ENCODE results near the gene C12orf75. TPM values are rescaled to one million over a fixed set of nuclear protein-coding genes. Genes with fewer than 3 reads are reported as not detected.

Gene C12orf75
- total and polyA plus RNA-seq, 2 of the 13 experiments (the other 11 are each of a cell fraction or from before 2014, with no cell fraction given) = 16.1 to 19.8 TPM

DNA sequence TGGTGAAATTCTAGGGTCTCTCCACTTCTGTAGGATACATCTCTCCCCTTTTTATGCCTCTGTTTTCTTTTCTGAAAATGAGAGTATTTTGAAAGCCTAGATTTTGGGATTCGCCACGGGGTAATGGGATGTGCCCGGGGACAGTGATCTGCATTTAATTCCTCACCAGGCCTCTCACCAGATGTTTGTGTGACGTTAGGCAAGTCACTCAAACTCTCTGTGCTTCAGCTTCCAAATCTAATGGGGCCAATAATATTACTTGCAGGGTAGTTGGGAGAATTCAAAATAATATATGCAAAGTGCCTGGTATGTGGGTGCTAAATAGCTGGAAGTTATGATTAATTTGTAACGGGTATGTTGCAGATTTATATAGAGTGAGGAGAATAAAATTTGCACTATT, 78.8 kb downstream of the C12orf75 start (continued):
- TF ChIP-seq ATF7-NPFF (CRISPR knock-in tag; IDR thresholded peaks at IDR 0.05; ENCODE audit: low read depth) (no peak), CCAR2 (optimal IDR thresholded peaks at IDR 0.05; ENCODE audit: low read depth, low read length) (no peak)

DNA sequence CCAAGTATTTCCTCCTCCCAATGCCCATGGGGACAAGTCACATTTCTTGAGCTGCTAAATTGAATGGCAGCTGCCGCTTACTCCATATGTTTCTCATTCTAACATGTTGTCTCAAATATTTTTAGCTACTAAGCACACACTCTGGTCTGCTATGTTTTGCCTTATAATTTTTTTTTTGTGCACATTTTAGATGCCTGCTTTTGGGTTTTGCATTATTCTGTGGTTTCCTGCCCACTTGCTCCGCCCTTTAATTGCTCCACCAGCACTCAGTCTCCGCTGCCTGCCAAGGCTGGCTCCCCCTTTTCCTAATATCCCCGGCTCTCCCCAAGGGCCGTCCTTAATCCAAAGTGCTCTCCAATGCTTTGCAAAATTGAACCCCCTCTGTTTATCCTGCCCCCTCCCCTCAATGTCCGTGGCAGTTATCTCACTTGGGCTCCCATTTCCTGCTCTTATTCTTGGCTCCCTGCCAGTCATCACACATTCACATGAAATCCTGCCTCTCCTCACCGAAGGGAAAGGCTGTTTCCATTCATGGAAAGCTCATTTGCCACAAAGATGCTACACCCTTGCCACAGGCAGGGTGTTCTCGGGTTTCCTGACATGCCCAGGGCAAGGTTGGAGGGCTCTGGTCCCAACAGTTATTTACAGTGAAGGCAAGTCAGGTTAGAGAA, 79.4 kb downstream of the C12orf75 start:
- Histone ChIP-seq H3K27ac (ENCODE audit: extremely low read length, insufficient read depth, low read length) (no peak overlapping the region), H2AFZ (ENCODE audit: low read length) (no peak overlapping the region), H3K36me3 (replicated peaks in 1 of 2; ENCODE audit: control insufficient read depth in 1 of 2, insufficient read depth in 2 of 2, low read length in 2 of 2) (no peaks in the 10 kb centered on the region), H4K20me1 (ENCODE audit: insufficient read depth, low read length) (no peaks in the 10 kb centered on the region), H3K79me2 (ENCODE audit: insufficient read depth, low read length) (no peaks in the 10 kb centered on the region), H3K4me3 (replicated peaks in 1 of 3; ENCODE audit: insufficient read depth in 1 of 3, low read depth in 2 of 3, low read length in 3 of 3) (no peak overlapping the region), H3K9me3 (ENCODE audit: low read length) (no peaks in the 10 kb centered on the region), H3K9ac (ENCODE audit: insufficient read depth, low read depth, low read length) (no peak overlapping the region), H3K4me2 (ENCODE audit: low read depth, low read length) (no peak overlapping the region), H3K27me3 (ENCODE audit: control insufficient read depth in 1 of 2, insufficient read depth in 2 of 2, low read length in 2 of 2) (no peaks in the 10 kb centered on the region), H3K4me1 (ENCODE audit: insufficient read depth, low read length) (no peaks in the 10 kb centered on the region)
- ChIA-PET CTCF (ENCODE audit: low intra/inter-chr PET ratio, low total read pairs) (no interaction called here), POLR2A (no interaction called here)
- no peak for TF ChIP-seq ZNF746 (CRISPR knock-in tag; IDR thresholded peaks at IDR 0.05)
- no peak for TF ChIP-seq ZNF121 (CRISPR knock-in tag; IDR thresholded peaks at IDR 0.05)
- TF ChIP-seq, protein P1, sequence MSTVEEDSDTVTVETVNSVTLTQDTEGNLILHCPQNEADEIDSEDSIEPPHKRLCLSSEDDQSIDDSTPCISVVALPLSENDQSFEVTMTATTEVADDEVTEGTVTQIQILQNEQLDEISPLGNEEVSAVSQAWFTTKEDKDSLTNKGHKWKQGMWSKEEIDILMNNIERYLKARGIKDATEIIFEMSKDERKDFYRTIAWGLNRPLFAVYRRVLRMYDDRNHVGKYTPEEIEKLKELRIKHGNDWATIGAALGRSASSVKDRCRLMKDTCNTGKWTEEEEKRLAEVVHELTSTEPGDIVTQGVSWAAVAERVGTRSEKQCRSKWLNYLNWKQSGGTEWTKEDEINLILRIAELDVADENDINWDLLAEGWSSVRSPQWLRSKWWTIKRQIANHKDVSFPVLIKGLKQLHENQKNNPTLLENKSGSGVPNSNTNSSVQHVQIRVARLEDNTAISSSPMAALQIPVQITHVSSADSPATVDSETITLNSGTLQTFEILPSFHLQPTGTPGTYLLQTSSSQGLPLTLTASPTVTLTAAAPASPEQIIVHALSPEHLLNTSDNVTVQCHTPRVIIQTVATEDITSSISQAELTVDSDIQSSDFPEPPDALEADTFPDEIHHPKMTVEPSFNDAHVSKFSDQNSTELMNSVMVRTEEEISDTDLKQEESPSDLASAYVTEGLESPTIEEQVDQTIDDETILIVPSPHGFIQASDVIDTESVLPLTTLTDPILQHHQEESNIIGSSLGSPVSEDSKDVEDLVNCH (CRISPR knock-in tag; IDR thresholded peaks at IDR 0.05) = no peak
- TF ChIP-seq TBP (CRISPR knock-in tag; IDR thresholded peaks at IDR 0.05) = no peak
- no peak for TF ChIP-seq DPF2 (CRISPR knock-in tag; IDR thresholded peaks at IDR 0.05; ENCODE audit: borderline replicate concordance, low read depth)
- TF ChIP-seq, protein P2, sequence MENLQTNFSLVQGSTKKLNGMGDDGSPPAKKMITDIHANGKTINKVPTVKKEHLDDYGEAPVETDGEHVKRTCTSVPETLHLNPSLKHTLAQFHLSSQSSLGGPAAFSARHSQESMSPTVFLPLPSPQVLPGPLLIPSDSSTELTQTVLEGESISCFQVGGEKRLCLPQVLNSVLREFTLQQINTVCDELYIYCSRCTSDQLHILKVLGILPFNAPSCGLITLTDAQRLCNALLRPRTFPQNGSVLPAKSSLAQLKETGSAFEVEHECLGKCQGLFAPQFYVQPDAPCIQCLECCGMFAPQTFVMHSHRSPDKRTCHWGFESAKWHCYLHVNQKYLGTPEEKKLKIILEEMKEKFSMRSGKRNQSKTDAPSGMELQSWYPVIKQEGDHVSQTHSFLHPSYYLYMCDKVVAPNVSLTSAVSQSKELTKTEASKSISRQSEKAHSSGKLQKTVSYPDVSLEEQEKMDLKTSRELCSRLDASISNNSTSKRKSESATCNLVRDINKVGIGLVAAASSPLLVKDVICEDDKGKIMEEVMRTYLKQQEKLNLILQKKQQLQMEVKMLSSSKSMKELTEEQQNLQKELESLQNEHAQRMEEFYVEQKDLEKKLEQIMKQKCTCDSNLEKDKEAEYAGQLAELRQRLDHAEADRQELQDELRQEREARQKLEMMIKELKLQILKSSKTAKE (CRISPR knock-in tag; IDR thresholded peaks at IDR 0.05; ENCODE audit: borderline replicate concordance) = no peak
- TF ChIP-seq, protein P3, sequence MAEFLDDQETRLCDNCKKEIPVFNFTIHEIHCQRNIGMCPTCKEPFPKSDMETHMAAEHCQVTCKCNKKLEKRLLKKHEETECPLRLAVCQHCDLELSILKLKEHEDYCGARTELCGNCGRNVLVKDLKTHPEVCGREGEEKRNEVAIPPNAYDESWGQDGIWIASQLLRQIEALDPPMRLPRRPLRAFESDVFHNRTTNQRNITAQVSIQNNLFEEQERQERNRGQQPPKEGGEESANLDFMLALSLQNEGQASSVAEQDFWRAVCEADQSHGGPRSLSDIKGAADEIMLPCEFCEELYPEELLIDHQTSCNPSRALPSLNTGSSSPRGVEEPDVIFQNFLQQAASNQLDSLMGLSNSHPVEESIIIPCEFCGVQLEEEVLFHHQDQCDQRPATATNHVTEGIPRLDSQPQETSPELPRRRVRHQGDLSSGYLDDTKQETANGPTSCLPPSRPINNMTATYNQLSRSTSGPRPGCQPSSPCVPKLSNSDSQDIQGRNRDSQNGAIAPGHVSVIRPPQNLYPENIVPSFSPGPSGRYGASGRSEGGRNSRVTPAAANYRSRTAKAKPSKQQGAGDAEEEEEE (CRISPR knock-in tag; IDR thresholded peaks at IDR 0.05; ENCODE audit: borderline replicate concordance) = no peak
- TF ChIP-seq SMYD3 (CRISPR knock-in tag; IDR thresholded peaks at IDR 0.05) = no peak
- TF ChIP-seq MIER3 (CRISPR knock-in tag; IDR thresholded peaks at IDR 0.05; ENCODE audit: borderline replicate concordance) = no peak
- no peak for TF ChIP-seq NFATC3 (CRISPR knock-in tag; IDR thresholded peaks at IDR 0.05)
- TF ChIP-seq KAT8 (CRISPR knock-in tag; IDR thresholded peaks at IDR 0.05) = no peak
- no peak for TF ChIP-seq TBL1XR1 (IDR thresholded peaks at IDR 0.05; ENCODE audit: borderline replicate concordance, low read length, partially characterized antibody)
- TF ChIP-seq ZNF660 (CRISPR knock-in tag; IDR thresholded peaks at IDR 0.05; ENCODE audit: borderline replicate concordance, low read depth) = no peak
- no peak for ATAC-seq
- intact Hi-C loops (cut with micrococcal nuclease; ENCODE audit: unreplicated experiment) = no loop called here
- in situ Hi-C loops (cut with HindIII; ENCODE audit: extremely low pct_ligation_motif_present, low pct_unique_long_range_greater_than_20kb) = no loop called here
- WGBS (ENCODE audit: low lambda C conversion rate) = 35% methylated on average over 8 of the region's 8 CpGs
- FAIRE-seq = no peak
- DNase-seq (ENCODE audit: low spot score) = no peak
- BruUV-seq (replicated peaks) = no TSS peak

Data from HepG2 (cell line).